DMS79 (cell line): ENCODE measurements around the gene RHPN2.

Source experiments
- DNase-seq: peaks from one replicate; lab custom pipeline; 2025; lab: John Stamatoyannopoulos, UW

Gene RHPN2

DNA sequence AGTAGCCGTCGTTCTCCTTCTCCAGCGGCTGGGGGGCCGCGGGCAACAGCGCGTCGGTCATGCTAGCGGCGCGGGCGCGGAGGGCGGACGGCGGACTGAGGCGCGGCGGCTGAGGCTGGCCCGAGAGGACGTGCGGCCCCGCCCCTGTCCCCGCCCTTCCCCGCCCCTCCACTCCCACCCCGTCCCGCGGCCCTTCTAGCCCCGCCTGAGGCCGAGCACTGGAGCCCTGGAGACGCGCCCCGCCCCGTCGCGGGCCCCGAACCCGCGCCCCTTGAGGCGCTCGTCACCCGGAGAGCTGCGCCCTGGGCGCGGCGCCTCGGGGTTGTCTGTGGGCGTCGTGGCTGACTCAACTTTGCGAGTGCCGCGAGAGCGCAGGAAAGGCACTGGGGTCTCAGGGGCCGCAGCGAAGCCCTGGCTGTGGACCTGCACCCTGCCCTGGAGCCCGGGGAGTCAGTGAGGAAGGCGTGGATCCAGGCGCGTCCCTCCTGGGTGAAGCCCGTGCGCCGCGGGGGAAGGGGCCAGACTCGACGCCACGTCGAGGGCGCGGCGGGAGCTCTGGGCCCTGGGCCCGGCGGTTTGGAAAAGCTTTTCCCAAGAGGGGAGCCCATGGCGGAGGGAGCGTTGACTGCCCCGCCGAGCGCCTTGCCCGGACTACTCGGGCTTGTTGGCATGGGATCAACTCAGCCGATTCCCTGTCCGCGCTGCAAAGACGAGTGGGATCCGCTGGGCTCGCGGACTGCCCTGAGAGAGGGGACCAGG, at the start of gene RHPN2:
TSS of gene RHPN2 (minus strand) at position 97 of the 759 bp plus-strand sequence. CDS start at position 61, 36 bp downstream.
- peak; percentile 18 for DNase-seq

DNA sequence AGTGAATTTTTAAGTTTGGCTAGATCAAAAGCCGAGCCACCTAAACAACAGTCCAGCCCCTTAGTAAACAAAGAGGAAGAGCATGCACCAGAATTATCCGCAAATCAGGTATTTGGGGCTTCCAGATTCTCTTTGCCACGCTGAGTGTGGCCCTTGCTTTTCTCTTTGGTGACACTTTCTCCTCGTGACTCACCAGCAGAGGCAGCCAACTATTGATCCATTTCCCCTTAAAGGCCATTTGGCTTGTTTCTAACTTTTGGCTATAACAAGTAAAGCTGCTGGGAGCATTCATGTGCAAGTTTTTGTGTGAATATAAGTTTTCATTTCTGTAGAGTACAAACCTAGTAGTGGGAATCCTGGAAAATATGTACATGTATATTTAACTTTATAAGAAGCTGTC, 49.6 kb upstream of the RHPN2 start:
- DNase-seq: no peak

DNA sequence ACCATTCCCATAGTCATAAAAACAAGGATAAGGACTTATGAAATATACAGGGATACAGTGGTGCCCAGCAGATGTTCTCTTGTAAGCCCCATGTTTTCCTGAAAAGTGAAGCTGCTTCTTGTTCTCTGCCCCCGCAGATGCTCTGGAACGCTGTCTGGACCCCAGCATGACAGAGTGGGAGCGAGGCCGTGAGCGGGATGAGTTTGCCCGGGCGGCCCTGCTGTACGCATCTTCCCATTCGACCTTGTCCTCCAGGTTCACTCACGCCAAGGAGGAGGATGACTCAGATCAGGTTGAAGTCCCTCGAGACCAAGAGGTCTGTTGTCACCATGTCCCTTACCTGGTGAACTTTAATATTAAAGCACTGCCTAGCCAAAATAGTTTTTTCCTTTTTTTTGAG, 46.9 kb upstream of the RHPN2 start:
- DNase-seq: no peak

DNA sequence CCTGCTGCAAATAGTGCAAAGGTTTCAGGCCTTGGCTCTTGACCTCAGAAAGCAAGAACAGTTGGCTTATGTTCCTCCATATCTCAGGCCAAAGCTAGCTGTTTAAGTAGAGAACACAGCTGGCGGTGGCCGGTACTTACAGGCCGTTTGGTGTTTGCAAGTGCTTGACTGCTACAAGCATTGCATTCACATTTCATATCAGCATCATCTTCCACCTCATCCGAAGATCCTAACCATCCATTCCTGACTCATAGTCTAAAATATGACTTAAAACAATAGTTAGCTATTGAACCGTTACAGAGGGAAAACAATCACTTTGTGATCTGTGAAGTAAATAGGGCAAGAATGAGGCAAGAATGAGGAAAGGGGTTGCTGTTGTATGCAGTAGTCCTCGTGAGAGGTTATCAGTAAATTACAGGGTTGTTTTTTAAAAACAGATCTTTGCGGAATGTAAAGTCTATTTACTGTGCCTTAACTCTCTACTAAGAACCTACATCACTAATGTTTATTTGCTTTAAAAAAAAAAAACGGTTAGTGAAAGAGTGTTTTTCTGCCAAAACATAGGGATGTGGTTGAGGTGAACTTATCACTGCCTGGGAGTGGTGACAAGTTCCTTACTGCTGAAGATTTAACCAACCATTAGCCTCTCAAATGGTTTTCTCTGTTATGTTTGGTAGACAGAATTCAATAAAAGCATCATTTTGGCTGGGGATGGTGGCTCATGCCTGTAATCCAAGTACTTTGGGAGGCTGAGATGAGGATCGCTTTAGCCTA, 45.6 kb upstream of the RHPN2 start:
- DNase-seq: no peak

DNA sequence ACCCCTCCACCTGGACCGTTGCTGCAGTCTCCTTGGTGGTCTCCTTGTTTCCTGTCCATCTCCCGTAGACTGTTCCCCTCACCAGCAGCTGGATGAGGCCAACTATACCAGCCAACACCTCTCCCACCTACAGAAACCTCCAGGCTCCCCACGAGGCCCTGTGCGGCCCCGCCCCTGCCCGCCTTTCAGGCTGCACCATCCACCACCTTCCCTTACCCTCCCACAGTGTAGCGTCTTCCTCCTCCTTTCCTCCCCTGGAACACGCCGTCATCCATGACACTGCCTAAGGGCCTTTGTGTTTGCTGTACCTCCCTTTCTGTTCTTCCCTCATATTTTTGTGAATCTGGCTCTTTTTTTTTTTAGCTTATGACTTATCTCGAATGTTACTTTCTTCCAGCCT, 43.5 kb upstream of the RHPN2 start:
- no peak for DNase-seq

DNA sequence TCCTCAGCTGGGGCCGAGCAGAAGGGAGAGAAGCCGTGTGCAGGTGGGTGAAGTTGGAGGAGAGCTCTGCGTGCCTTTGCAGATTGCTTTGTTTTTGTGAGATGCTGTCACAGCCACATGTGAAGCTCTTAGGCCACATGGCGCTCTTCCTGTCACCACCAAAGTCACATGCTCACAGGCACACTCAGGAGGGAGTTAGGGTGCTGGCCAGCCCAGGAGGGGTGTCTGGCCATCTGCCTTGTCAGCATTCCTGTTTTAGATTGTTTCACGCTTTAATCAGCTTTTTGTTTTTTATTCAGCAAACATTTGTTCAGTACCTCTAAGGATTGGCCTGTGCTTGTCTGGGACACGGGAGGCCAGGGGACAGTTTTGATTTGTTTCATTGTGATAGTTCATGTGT, 38.2 kb upstream of the RHPN2 start:
- no peak for DNase-seq

DNA sequence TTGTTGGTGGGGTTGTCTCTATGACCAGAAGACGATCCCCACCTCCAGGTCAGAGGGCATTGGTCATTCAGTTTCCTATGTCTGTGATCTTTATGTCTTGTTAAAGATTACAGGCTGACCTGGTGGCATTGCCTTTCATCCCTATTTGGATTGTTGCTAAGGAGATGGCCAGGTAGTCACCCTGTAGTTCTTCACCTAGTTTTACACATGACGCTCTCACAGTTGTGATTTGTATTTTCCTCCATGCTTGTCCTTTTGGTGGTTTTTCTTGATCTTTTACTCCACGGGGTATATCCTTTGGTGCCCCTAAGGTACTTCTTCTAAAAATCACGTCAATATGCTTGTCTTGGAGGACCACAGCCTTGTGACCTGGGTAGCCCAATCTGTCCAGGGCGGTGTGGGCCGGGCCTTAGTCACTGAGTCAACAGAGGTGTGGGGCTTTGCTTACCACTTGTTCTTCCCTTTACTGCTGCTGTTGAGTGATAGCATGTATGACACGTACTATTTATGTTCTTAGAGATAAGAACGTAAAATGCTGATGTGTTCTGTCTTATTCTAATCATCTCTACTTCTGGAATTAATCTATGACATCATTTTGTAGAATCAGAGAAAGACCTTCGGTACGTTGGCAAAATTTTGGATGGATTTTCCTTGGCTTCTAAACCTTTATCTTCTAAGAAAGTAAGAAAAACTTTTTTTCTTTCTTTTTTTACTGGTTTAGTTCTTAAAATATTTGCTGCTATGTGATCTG, 36.4 kb upstream of the RHPN2 start:
- DNase-seq: no peak

DNA sequence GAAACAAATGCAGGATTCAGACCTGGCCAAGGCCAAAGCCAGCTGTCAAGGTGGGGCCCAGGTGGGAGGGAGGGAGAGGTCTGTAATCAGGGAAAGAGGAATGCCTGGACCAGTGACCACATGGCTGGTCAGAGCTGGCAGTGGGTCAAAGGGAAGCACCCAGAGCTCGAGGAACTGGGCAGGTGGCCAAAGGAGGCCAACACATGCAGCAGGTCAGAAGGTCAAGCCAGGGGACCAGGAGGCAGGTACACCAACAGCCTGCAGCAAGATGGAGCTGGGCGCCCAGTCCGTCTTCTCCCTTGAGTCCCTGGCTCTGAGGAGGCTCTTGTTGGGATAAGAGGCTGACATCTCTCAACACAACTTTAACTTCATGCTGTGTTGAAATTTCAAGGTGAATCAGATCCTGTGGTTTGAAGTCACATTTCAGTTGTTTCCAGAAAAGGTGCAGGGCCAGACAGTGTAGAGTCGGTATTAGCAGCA, 33.4 kb upstream of the RHPN2 start:
- no peak for DNase-seq

DNA sequence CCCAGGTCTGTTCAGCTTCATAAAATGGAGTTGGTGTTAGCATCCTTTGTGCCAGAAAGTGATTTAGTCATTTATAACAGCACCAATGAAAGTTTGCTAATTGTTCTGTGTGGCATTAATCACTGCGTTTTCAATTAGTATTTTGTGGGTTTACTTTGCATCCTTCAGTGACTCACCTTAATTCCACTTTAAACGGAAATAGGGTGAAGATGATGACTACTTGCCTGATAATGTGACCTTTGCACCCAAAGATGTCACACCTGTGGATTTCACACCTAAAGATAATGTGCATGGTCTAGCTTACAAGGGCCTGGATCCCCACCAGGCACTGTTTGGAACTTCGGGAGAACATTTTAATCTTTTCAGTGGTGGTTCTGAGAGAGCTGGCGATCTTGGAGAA, 31.3 kb upstream of the RHPN2 start:
- DNase-seq: no peak

DNA sequence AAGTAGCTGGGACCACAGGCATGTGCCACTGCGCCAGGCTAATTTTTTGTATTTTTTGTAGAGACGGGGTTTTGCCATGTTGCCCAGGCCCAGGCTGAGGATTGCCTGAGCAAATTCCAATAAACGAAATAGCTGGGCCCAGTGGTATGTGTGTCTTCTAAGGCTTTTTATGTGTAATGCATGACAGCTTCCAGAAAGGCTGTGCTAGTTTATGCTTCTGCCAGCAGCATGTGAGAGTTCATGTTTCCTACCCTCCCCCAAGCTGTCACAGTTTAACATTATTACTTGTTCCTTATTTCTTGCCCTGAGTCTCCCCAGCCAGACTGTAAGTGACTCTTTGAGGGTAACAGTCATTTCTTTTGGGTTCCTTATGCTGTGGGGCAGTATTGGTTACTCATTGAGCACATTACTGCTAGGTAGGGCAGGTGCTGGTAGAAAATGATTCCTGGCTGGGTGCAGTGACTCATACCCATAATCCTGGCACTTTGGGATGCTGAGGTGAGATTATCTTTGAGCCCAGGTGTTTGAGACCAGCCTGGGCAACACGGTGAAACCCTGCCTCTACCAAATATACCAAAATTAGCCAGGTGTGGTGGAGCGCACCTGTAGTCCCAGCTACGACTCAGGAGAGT, 29.9 kb upstream of the RHPN2 start:
- DNase-seq: no peak

DNA sequence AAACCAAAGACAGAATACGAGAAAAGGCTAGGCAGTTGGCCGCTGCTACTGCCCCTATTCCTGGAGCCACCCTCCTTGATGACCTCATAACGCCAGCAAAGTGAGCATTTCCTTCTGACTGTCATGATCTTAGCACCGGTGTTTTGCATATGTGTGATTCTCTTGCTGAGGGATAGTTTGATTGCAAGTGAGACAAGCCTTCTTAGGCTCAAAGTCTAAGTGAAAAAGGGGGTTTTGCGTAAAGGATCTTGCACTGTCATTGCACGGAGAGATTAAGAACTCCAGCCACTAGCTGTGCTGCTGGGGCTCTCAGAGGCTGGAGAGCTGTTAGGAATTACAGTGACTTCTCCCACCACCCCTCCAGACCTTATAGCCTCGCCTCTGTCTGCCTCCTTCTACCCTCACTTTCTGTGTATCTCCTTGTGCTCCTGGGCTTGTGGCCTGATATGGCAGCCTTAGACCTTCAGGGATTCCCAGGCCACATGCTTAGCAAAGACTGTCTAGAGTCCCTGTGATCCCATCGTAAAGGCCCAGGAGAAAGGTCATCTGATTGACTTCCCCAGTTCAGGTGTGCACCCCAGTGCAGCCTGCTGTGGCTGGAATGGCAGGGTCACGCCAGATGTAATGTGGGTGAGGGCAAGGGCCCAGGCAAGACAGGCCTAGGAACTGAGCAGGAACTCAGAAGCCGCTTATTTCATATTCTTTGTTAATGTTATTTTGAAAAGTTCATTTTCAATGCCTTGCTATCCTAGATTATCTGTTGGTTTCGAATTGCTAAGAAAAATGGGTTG, 28.9 kb upstream of the RHPN2 start:
- DNase-seq: no peak

DNA sequence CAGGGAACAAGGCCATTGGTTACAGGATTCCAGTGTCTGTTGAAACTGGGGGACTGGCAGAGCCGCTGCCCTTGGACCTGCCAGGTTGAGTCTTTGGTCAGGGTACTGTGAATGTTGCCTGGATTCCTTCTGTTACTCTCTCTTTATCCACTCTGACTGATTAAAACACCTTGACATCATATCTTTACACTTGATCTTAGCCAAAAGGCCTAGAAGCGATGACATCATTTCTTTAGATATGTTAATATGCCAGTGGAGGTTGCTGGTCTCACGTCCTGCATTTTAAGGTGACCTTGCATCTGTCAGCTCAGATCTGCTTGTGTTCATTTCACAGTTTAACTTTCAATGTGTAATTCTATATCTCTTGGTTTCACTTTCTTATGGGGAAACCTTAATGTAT, 25.5 kb upstream of the RHPN2 start:
- DNase-seq: no peak

DNA sequence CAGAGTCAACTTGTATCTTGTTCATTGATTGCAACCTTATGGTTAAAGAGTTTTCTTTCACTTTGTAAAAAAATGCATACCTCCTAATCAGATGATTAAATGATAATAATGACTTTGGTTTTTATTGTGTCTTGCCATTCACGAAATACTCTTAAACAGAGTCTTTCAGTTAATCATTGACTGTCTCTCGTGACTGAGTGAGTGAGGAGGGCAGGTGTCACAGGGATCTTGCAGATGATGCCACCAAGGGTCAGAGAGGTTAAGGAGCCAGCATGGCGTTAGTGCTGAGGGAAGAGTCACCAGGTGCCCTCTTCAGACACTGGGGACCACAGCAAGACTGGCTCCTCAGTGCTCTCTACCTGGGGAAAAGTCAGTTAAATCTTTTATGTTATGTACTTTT, 24.3 kb upstream of the RHPN2 start:
- DNase-seq: no peak

DNA sequence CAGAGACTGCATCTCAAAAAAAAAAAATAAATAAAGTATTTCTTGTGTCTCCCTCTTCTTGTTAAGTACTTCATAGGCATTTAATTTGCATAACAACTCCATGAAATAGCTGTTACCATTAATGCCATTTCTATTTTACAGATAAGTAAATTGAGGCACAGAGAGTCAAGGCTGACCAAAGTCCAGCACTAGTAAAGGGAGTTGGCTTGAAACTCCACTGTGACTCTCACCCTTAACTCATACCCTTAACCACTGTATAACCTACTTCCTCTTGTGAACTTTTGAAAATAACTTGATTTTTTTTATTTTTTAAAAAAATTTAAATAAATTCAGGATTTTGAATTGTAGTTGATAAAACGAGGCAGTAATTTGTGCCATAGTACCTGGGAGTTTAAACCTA, 22.3 kb upstream of the RHPN2 start:
- DNase-seq: no peak

DNA sequence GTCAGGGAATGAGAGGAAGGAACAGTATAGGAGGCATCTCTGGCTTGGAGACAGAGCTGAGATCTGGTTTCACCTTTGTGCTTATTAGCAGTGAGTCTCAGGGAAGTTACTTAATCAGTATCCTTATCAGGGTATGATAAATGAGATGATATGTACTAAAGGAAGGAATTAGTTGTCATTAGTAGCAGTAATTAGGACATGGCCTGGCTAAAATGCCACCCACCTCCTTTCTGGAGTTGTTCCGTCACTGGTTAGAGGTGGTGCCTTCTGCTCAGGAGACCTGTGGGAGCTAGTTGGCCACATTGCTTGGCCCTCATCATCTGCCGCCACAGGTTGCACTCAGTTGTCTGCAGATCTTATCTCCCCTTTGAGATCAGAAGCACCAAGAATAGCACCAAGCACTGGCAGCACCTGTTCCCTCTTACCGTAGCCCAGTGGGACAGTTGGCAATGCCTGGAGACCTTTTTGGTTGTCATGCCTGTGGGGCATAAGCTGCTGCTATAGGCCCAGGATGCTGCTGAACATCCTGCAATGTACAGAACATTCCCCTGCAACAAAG, 21.0 kb upstream of the RHPN2 start:
- DNase-seq: no peak

DNA sequence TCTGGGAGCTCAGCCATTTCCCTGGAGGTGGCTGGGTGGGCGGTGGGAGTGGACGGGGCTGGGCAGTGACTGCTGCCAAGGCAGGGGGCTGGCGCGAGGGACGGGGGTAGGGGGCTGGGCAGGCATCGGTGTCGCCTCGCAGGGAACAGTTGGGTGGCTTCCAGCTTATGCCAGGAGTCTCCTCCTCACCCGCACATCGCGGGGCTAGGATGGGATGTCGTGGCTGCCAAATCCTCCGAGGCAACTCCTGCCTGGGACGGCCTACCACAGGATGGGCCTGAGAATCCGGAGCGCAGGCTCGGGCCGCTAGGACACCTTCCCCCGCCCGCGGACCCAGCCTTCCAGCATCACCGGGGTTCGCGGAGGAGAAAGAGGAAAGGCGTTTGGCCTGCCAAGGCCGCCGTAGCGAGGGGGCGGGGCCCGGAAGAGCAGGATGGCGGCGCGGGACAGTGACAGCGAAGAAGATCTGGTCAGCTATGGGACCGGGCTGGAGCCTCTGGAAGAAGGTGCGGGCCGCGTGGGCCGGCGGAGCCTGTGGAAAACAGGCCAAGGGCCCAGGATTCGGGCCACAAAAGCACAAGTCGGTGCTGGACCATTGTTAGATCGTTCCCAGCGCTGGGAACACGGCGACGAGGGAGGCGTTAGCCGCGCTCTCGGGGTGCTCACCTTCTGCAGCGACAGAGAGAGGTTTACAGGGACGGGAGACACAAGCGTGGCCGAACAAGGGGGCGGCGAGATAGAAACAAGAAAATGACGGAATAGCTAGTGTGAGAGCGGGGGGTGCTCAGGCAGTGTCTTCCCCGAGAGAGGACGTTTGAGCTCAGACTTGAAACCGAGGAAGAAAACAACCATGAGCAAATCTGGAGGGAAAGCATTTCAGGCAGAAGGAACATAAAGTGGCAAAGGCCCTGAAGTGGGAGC, 16.3 kb upstream of the RHPN2 start, which contains the start of gene GPATCH1:
TSS of gene GPATCH1 (plus strand) at position 421 of the 921 bp plus-strand sequence. CDS start at position 434, 13 bp downstream.
- peak; percentile 65 for DNase-seq

DNA sequence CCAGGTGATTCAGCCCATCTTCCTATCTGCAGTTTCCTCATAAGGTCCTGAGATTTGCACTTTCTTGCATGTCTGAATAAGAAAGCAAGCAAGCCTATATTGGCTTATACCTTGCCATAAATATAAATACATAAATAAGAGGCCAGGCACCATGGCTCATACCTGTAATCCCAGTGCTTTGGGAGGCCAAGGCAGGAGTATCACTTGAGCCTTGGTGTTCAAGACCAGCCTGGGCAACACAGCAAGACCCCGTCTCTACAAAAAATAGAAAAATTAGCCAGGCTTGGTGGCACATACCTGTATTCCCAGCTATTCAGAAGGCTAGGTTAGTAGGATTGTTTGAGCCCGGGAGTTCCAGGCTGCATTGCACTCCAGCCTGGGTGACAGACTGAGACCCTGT, 10.8 kb upstream of the RHPN2 start:
- DNase-seq: no peak

DNA sequence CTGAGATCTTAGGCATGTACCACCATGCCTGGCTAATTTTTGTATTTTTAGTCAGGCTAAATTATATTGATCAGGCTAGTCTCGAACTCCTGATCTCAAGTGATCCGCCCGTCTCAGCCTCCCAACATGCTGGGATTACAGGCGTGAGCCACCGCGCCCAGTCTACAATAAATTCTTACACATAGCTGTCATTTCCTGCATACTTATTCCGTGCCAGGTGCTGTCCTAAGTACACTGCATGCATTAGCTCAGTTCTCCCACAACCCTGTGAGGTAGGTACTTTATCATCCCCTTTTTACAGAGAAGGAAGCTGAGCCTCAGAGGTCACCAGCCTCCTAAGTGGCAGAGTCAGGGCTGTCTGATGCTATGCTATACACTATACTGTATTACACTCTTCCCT, 7.2 kb upstream of the RHPN2 start:
- no peak for DNase-seq

DNA sequence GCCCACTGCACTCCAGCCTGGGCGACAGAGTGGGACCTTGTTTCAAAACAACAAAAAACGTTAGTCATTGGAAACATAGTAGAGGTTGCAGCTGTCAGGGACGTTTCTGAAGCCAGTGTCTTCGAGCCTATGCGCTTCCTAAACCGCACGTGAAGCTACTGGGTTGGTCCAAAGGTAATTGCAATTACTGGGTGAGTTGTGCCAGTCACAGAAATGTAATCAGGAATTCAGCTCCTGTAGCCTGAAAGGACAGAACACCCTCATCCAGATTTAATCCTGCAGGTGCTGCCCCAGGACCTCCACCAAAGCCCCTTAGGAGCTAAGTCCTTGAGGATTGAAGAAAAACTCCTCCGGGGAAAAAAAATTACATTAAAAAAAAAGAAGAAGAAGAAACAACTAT, 2.4 kb upstream of the RHPN2 start:
- DNase-seq: no peak

DNA sequence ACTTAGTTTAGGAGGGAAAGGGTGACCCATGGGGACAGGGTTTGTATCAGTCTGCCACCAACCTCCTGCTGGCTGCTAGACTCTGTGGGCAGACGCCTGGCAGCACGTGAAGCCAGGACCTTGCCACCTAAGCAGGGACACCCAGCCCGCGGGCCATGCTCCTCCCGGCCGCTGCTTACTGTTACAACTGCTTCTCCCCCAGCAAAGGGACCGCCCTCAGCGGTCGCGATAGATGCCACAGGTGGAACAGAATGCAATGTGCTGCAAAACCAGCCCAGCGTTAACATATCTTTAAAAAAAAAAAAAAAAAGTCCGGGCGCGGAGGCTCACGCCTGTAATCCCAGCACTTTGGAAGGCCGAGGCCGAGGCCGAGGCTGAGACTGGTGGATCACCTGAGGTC, 1.9 kb upstream of the RHPN2 start:
- no peak for DNase-seq
